Adrenal gland (tissue), 12 donors: Measurements from ENCODE around the gene TLR6. TPM values are rescaled to one million over a fixed set of nuclear protein-coding genes. Genes with fewer than 3 reads are reported as not detected.

Experiments
- DNase-seq, 7 donors: peaks; one replicate each; pipeline ENCODE4 v3.0.0-alpha.2; 2019 to 2020
- H3K27ac ChIP-seq, 5 donors: fragments of 200-600 bp; sonication (generic) in 4 of 5; 1 replicate in 3 of 5; 2 replicates in 2 of 5; pipeline versions ENCODE4 v1.5.1 to v1.8.0; 2016 to 2020; ENCODE audit warnings: mild to moderate bottlenecking in 1 of 5
- H3K27me3 ChIP-seq: fragments of 200-600 bp; 2 replicates; pipeline ENCODE4 v1.8.0; 2021
- H3K36me3 ChIP-seq, 2 donors: fragments of 200-600 bp; replicated peaks in 1 of 2; 1 replicate in 1 of 2; 2 replicates in 1 of 2; pipeline versions ENCODE4 v1.5.1 to v1.8.0; 2018 to 2022
- H3K4me1 ChIP-seq, 2 donors: fragments of 200-600 bp; replicated peaks in 1 of 2; 1 replicate in 1 of 2; 2 replicates in 1 of 2; pipeline versions ENCODE4 v1.5.1 to v1.8.0; 2018 to 2021
- H3K4me3 ChIP-seq, 4 donors: fragments of 200-600 bp; sonication (generic) in 3 of 4; one replicate each; pipeline ENCODE4 v1.5.1; 2016 to 2018
- H3K9me3 ChIP-seq, 3 donors: fragments of 200-600 bp; sonication (generic) in 1 of 3; replicated peaks in 1 of 3; 1 replicate in 2 of 3; 2 replicates in 1 of 3; pipeline versions ENCODE4 v1.5.1 to v1.8.0; 2016 to 2021
- CTCF ChIP-seq, 6 experiments: fragments of 450-650 bp in 4 of 6; fragments of 200-600 bp in 2 of 6; sonication (generic) in 1 of 6; IDR thresholded peaks; 1 replicate in 5 of 6; 2 replicates in 1 of 6; pipeline versions ENCODE4 v1.5.1 to v1.8.0; 2016 to 2021; ENCODE audit warnings: antibody characterized with exemption in 6 of 6, mild to moderate bottlenecking in 2 of 6, moderate library complexity in 1 of 6
- POLR2A ChIP-seq, 2 donors: fragments of 450-650 bp; IDR thresholded peaks; one replicate each; pipeline ENCODE4 v1.6.1; 2017; ENCODE audit warnings: antibody characterized with exemption in 2 of 2, mild to moderate bottlenecking in 2 of 2, moderate library complexity in 1 of 2
- WGBS, 4 donors: extraction: QIAGEN DNeasy Blood & Tissue Kit in 2 of 4; methylation state at CpG; one replicate each; pipeline versions ENCODE4 v1.1.5 to v1.1.7; 2013 to 2017; 5-methylcytosine and 5-hydroxymethylcytosine counted together
- intact Hi-C, 2 donors: fragments of 100-400 bp; cut with DNase I; formaldehyde crosslinking; loops; one replicate each; pipeline versions ENCODE4 v1.14.1 to v1.15.0; 2022 to 2023
- polyA plus RNA-seq, 3 donors: library from polyadenylated mRNA; stranded (reverse); fragments of 200-250 nt in 2 of 3; fragments of 350-450 nt in 1 of 3; fragmentation: Illumina TruSeq in 1 of 3; extraction: RNeasy Lipid Tissue Mini Kit (QIAGEN cat#74804) in 1 of 3; gene quantifications; one replicate each; pipeline ENCODE4 v1.2.3, GENCODE V29; 2013 to 2014
- total RNA-seq, 9 donors: library from RNA; depleted of rRNA in 4 of 9; stranded (reverse); fragments of >200 nt in 4 of 9; fragments of 120-200 nt in 1 of 9; fragmentation: NEBNext Ultra II Directional in 1 of 9; extraction: Animal tissue kit (Norgen Biotek cat#: 25700) in 1 of 9; gene quantifications; one replicate each; pipeline versions ENCODE4 v1.1.0 to v1.2.4, GENCODE V29; 2013 to 2023
- donor health status: healthy with polysubstance abuse.
- donor health status: Bipolar disorder and iron deficiency.
- donor health status: DM: yes; HTN: yes; CAD: no.
- donor health status: DM: no; HTN: no; CAD: no.
- donor health status: DM: no; HTN: no; CAD: no.
- donor health status: DM: yes; HTN: yes; CAD: no.

Gene TLR6
- total and polyA plus RNA-seq, 12 donors = 0.80 to 14.4 (median 5.4) TPM

- peaks cover 0 to 7% of the 10 kb centered on the region in 2 donors for H3K36me3 ChIP-seq
- WGBS, 4 donors = 90 to 100% (median 97%) methylated on average over 1 of the region's 1 CpG
- peak overlapping the region in 1 of 5 donors; percentile 74 for H3K27ac ChIP-seq
- DNase-seq = no peak
- intact Hi-C loops = no loop called here
- peaks cover 34 to 58% of the 10 kb centered on the region in 2 donors for H3K4me1 ChIP-seq
- H3K9me3 ChIP-seq = no peaks in the 10 kb centered on the region
- H3K27me3 ChIP-seq = no peaks in the 10 kb centered on the region
- no peak overlapping the region for H3K4me3 ChIP-seq
- TF ChIP-seq POLR2A (IDR thresholded peaks at IDR 0.05) (no peak), CTCF (IDR thresholded peaks at IDR 0.05) (no peak)
These were observed 15.0 kb upstream of the TLR6 start for GRCh38 chr4:38871593-38871992.

GRCh38 chr4:38870098-38870808 is 13.6 kb upstream of the TLR6 start:
- TF ChIP-seq CTCF (IDR thresholded peaks at IDR 0.05) (no peak), POLR2A (IDR thresholded peaks at IDR 0.05) (no peak)
- DNase-seq = peak in 4 of 7 donors; percentile 37 to 55 (median 46)
- 45 to 52% (median 48%) methylated on average over 7 of the region's 7 CpGs for WGBS, 4 donors
- Histone ChIP-seq H3K4me3 (no peak overlapping the region), H3K36me3 (peaks cover 0 to 7% of the 10 kb centered on the region in 2 donors), H3K27ac (peak overlapping the region in 4 of 5 donors; percentile 44 to 97 (median 72)), H3K9me3 (no peaks in the 10 kb centered on the region), H3K4me1 (peaks cover 34 to 58% of the 10 kb centered on the region in 2 donors), H3K27me3 (no peaks in the 10 kb centered on the region)
- intact Hi-C loops = no loop called here

DNA sequence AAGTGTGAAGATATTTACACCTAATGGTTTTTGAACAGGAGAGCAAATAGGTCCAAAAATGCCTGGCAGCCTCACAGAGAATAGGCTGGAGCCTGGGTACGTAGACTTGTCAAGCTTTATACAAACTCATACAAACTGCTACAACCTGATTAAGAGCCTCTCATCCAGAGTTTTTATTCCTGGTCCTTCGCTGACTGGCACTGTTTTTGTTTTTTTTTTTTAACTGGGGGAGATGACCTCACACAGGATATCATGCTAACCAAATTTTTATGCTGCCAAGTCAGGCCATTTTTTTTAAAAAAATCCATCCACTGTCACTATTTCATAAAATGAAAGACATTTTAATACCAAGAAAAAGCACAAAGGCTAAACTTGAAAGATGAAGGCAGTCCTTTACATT is 12.9 kb upstream of the TLR6 start:
- Histone ChIP-seq H3K4me3 (peak overlapping the region in 1 of 4 donors; percentile 93), H3K27ac (peak overlapping the region; percentile 84 to 99 (median 96)), H3K4me1 (peaks cover 34 to 58% of the 10 kb centered on the region in 2 donors), H3K9me3 (no peaks in the 10 kb centered on the region), H3K36me3 (peaks cover 0 to 7% of the 10 kb centered on the region in 2 donors), H3K27me3 (no peaks in the 10 kb centered on the region)
- 43 to 52% (median 48%) methylated on average over 2 of the region's 2 CpGs for WGBS, 4 donors
- DNase-seq = no peak
- TF ChIP-seq CTCF (IDR thresholded peaks at IDR 0.05) = no peak
- intact Hi-C loops = loop anchor here in 1 of 2 donors (10.0 kb wide), 1 partner anchor 105 kb away; no protein-coding TSS in a partner anchor

DNA sequence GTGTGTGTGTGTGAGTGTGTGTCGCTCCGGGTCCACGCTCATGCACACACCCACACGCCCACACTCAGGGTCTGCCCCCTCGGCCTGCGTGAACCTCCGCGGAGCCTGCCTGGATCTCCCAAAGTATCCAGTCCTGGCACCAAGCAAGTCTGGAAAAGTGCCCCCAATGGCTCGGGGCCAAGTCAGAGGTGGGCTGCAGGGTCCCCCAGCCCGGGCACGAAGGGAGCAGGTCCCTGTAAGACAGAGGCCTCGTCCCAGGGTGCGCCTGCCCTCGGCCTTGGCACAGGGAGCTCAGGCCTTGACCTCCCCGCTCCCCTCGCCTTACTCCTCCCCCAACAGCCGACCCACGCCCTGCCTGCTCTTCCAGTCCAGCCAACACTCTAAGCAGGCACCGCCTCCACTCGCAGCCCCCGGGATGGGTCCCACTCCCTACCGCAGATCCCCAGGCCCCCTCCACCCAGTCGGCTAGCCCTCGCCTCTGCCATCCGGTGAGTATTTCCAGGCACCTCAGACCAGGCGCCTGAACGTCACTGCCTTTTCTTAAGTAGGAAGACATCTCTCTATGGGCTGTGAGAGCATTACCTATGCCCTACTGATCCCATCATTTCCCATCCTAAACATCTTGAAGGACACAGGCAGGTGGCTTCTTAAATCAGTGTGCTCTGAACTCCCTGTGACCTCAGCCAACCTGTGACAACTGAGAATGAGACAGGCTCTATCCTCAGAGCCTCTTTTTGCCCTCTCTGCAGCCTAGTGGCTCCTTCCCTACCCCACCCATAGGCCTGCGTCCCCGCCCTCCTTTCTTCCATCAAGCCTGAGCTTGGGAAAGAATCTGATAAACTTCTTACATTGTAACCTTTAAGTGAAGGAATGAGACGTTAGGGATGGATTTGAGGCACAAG is 11.7 kb upstream of the TLR6 start:
- Histone ChIP-seq H3K4me1 (peaks cover 29 to 55% of the 10 kb centered on the region in 2 donors), H3K4me3 (peak overlapping the region; percentile 60 to 93 (median 86)), H3K36me3 (peaks cover 0 to 7% of the 10 kb centered on the region in 2 donors), H3K27me3 (no peaks in the 10 kb centered on the region), H3K27ac (peak overlapping the region; percentile 84 to 99 (median 96)), H3K9me3 (no peaks in the 10 kb centered on the region)
- WGBS, 4 donors = 9 to 36% (median 21%) methylated on average over 16 to 30 of the region's 30 CpGs
- DNase-seq = peak; percentile 46 to 74 (median 54)
- intact Hi-C loops = loop anchor here in 1 of 2 donors (10.0 kb wide), 1 partner anchor 104 kb away; no protein-coding TSS in a partner anchor
- TF ChIP-seq CTCF (IDR thresholded peaks at IDR 0.05) = no peak
- peak in 1 of 2 donors; percentile 21 for TF ChIP-seq POLR2A (IDR thresholded peaks at IDR 0.05)
